ENCODE data around the gene NR0B1.
A peak's percentile ranks its signal among the peaks of the same experiment; 100 is the strongest.

Gene NR0B1, protein sequence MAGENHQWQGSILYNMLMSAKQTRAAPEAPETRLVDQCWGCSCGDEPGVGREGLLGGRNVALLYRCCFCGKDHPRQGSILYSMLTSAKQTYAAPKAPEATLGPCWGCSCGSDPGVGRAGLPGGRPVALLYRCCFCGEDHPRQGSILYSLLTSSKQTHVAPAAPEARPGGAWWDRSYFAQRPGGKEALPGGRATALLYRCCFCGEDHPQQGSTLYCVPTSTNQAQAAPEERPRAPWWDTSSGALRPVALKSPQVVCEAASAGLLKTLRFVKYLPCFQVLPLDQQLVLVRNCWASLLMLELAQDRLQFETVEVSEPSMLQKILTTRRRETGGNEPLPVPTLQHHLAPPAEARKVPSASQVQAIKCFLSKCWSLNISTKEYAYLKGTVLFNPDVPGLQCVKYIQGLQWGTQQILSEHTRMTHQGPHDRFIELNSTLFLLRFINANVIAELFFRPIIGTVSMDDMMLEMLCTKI

DNA sequence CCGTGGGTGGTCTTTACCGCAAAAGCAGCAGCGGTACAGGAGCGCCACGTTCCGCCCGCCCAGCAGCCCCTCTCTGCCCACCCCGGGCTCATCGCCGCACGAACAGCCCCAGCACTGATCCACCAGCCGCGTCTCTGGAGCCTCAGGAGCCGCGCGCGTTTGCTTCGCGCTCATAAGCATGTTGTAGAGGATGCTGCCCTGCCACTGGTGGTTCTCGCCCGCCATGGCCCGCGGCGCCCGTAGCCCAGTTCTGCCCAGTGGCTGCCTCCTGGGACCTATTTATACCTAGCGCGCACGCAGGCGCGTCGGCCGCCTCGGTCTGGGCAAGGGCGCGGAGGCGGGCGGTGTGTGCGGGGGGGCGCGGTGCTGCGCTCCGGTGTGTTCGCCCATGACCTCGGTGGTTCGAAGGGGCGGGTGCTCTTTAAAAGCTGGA, at the start of gene NR0B1:
Gene NR0B1 (minus strand): TSS at position 252 of the 433 bp plus-strand sequence. CDS start 27 bp downstream, at position 225.
- no peak for DNase-seq

DNA sequence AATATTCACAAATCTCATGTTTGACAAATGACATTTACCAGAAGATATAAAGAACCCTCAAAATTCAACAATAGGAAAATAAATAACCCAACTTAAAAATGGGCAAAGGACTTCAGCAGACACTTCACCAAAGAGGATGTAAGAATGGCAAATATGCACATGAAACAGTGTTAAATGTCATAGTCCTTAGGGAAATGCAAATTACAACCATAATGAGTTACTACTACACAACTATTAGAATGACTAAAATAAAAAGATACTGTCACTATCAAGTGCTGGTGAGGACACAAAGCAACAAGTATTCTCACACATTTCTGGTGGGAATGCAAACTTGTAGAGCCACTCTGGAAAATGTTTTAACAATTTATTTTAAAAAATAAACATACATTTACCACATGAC, 40.8 kb upstream of the NR0B1 start:
- no peak for DNase-seq

DNA sequence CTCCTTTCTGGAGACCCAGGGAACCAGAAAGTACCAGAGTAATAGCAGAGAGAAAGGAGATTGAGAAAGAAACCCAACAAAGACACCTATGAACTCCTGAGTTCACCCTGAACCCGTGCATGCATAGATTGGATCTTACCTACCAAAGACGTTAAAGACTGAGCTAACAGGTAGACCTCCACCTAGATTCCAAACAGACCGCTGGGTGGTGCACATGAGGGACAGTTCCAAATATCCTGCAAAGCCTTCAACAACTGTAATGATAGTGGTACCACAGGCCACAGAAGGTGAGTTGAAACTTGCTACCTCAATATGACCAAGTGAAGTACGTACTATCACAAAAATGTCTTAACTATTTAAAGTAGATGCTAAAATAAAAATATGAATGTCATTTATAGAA, 34.0 kb upstream of the NR0B1 start:
- DNase-seq = no peak

DNA sequence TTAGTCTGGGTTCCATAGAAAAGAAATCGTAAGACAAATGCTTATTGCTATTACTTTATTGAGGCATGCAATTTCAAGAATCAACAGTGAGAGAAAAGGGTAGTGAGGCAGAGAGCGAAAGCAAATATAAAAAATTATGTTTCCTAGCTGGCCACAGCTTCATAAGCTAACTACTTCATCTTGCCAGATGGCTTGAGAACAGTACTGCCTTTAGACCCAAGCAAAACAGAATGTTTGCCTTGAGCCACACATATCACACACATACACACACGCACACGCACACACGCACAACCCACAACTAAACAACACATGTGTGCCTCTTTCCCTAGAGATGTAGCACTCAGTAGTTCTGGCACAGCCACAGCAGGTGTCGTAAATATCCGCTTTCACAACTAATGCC, 31.6 kb upstream of the NR0B1 start:
- DNase-seq = no peak

DNA sequence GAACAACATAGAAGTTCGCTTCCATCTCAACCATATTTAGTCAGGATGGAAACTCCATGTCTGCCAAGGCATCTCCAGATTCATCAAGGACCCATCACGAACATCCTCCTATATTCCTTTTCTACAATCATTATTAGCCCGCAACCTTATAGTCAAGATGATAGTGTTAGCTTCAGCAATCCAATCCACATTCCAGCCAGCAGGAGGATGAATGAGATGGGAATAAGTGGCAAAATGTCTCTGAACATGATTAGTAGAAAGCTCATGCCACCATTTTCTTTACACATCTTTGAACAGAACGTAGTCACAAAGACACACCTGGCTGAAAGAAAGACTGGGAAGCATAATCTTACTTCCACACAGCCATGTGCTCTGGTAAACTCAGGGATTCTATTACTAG, 18.6 kb upstream of the NR0B1 start:
- no peak for DNase-seq

DNA sequence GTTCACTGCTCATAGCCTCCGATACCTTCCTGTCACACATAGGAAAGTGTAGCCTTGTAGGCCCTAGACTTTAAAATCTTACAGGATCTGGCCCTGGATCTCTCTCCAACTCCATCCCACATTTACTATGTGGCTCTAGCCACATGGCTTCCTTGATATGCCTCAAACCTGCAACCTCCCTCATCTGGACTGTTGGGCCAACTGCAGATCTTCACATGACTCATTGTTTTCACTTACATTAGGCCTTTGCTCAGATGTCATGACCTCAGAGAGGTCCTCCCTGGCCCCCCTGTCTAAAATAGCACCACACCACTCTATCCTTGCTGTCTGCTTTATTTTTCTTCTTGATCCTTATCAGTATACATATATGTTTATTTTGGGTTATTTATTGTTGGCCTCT, 8.1 kb upstream of the NR0B1 start:
- no peak for DNase-seq

DNA sequence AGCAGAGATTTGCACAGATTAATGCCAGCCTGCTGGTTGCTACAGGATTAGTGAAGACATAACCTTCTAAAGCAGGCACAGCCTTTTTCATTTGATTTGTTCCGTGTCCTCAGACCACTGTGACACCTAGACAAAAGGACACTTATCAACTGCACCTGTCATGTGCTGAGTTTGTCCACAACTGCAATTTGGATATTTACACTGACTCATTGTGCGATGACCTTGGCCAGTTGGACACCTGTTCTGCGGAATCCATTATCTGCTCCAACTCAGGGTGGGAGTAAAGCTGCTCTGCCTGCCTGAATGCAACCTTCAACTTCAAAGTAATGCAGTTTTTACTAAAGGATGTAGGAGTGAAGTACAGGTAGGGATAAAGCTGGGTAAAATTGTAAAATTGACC, 4.1 kb upstream of the NR0B1 start:
- DNase-seq = no peak

DNA sequence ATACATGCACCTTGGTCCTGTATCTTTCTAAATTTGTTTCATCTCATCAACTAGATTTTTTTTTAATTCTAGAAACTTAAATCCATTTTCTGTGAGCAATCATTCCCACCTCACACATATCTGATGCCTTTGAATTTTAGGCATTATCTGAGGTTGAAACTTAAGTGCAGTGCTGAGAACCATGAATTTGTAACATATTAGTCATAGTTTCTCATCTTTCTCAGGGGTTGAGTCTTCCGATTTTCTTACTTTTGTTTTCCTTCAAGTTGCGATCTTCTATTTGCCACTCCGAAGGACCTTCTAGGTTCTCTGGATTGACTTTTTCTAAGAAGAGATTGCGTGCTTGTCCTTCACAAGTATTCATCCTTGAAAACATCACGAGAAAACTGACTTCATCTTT, 3.7 kb upstream of the NR0B1 start:
- DNase-seq = no peak

DNA sequence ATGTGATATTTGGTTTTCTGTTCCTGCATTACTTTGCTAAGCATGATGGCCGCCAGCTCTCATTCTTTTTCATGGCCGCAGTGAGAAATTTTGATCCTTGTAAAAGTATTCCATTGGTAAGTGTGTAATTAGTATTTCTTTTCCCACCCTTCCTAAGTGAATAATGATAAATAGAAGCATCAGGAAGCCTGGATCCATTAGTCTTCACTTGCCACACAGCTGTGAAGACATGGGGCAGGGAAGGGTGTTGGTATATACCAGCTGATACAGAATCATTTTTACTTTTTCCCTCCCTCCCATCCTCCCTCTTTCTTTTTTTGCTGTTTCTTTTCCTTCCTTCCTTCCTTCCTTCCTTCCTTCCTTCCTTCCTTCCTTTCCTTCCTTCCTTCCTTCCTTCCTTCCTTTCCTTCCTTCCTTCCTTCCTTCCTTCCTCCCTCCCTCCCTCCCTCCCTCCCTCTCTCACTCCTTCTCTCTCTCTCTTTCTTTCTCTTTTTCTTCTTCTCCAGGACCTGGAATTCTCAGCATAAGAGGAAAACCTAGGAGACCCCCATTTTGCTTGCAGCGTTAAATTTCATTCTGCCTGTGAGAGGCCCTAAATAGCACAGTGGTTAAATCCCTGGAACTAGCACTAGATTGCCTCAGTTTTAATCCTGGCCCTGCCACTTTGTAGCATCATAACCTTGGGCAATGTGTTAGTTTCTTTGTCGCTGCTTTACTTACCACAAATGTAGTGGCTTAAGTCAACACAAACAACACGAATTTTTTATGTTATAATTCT, 1.4 kb upstream of the NR0B1 start:
- no peak for DNase-seq

DNA sequence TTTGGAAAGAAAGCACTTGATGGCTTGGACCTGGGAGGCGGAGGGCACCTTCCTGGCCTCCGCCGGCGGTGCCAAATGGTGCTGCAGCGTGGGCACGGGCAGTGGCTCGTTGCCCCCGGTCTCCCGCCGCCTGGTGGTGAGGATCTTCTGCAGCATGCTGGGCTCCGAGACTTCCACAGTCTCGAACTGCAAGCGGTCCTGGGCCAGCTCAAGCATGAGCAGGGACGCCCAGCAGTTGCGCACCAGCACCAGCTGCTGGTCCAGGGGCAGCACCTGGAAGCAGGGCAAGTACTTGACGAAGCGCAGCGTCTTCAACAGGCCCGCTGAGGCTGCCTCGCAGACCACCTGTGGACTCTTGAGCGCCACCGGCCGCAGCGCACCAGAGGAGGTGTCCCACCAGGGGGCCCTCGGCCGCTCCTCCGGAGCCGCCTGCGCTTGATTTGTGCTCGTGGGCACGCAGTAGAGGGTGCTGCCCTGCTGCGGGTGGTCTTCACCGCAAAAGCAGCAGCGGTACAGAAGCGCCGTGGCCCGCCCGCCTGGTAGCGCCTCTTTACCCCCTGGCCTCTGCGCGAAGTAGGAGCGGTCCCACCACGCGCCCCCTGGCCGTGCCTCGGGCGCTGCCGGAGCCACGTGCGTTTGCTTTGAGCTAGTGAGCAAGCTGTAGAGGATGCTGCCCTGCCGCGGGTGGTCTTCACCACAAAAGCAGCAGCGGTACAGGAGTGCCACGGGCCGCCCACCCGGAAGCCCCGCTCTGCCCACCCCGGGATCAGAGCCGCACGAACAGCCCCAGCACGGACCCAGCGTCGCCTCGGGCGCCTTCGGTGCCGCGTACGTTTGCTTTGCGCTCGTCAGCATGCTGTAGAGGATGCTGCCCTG, 689 bp downstream of the NR0B1 start:
- no peak for DNase-seq

DNA sequence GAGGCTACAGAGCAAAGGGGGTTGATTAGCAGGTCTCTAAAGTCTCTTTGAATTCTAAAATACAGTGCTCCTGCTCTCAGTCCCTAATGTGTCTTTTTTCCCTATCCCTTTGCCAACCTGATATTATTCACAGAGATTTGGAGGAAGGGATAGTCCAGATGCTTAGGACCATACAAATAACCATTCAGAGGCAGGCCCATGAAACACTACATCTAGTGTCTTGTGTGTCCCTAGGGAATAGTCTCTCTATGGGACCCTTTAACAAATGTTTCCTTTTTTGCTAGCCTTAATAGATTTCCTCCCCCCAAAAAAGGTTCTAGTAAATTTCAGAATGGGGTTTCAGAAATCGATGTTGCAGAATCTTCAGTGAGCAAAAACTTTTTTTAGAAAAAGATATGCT, 1.7 kb downstream of the NR0B1 start:
- no peak for DNase-seq

DNA sequence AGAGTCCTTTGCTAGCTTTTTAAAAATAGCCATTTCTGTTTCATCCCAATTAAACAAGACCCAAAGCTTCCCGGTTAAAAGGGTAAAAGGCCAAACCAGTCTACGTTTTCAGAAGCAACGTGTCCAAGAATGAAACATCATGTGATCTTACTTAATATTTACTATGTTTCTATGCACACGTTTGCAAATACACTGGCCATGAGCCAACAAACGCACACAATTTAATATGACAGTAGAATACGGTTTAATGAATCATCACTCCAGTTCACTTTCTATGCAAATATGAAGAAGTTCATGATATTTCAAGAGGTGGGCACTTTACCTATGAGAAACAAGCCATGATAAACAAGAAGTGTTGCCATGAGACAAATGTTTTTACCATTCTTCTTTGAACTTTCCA, 4.3 kb downstream of the NR0B1 start:
- no peak for DNase-seq

DNA sequence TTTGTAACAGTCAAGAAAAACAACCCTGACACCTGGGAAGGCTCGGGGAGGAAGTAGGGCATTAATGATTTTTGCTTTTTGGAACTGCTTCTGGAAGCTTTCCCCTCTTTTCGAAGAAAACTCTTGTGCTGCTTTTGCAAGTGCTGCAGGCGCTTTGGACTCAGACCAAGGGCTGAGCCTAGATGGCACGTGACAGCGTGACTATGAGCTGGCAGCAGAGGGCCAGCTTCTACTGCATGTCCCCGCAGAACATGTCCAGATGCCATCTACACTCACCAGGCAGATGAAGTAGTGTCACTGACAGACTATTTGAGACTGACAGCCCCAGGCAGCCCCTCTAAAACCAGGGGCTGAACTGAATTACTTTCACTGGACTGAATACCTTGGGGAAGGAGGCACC, 6.2 kb downstream of the NR0B1 start:
- DNase-seq = no peak

DNA sequence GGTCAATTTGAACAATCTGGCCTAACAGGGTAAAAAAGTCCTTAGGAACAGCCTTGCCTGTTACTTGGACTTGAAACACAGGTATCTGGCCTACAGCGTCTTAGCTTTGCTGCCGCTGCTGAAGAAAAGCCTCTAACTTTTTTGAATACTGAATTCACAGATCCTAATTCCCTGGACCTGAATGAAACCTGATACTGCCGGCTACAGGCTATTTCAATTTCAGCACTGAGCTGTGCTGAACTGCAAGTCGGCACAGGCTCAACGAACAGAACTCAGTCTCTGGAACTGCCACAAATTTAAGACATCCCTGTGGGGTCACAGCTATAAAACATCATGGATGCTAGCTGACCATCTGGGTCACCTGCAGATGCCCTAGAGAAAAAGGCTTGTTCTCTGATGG, 7.2 kb downstream of the NR0B1 start:
- DNase-seq = no peak

DNA sequence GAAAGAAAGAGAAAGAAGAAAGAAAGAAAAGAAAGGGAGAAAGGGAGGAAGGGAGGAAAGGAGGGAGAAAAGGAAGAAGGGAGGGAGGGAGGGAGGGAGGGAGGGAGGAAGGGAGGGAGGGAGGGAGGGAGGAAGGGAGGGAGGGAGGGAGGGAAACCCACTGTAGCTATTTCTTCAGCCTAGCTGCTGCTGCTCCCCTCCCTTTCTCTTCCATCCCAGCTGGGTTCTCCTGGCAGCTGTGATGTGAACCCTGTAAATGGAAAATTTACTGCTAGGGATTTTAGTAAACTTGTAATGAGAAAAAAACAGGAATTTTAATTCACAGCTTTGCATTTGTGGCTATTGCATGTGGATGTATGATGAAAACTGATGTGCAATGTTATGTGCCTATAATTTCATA, 8.0 kb downstream of the NR0B1 start:
- DNase-seq = no peak

DNA sequence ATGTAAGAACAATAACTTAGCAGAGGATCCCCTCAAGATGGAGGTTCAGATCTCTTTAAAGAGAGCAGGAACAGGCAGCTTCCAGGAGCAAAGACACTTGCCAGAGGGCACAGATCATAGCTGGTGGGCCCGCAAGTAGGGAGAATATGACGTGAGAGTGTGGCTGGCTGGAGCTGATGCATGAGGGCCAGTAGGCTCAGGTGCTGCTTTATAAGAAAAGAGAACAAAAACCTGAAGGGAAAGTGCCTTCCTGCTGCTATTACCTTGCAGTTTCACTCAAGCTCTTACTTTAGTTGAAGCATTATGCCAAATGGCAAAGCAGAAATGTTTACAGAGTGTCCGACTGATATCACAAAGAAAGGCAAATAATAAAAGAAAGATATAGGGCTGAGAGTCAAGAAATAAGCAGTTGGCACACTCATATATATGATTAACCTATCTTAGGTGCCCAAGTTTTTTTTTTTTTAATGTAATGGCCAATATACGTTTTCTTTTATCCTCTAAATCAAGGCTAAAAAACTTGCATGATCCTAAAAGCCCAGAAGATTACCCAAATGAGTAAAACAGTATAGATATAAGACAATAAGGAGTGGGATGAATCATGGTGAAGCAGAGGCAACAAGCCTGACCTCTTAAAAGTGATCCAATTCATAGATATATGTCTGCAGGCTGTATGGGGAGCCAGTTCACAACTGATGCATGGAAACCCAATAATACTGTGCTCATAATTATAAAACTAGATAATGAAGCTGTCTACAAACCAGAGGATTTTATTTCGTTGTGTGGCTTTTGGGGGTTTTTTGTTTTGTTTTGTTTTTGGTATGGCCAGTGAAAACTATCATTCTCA, 12.6 kb downstream of the NR0B1 start:
- DNase-seq = no peak

DNA sequence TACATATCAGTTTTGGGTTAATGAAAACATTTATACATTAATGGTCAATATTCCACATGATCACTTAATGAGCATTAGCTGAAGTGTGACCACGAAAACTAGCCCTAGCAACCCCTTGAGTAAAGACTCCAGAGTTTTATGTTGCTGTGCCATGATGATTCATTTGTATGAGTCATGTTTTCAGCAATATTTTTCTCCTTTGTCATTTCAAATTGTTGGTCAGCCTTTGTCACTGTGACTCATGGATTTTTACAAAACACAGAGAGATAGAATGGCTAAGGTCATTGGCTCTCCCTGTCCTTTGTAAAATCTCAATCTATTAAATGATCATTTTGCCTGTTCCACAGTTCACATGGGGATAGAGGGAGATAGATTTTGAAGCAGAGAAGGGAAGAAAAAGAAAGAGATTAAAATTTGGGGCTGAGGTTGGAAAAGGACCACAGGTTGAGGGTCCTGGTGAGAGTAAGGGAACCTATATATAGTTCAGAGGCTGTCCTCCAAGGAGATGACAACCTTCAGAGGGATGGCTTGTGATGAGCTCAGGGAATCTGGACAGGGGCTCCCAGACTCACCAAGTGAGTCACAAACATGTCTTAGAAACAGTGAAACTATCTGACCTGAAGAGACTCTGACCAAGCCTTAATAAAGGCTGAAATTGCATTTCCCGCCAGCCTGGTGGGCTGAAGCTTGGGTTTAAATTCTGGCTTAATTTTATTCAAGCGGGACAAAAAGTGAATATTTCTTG, 25.6 kb downstream of the NR0B1 start:
- no peak for DNase-seq

DNA sequence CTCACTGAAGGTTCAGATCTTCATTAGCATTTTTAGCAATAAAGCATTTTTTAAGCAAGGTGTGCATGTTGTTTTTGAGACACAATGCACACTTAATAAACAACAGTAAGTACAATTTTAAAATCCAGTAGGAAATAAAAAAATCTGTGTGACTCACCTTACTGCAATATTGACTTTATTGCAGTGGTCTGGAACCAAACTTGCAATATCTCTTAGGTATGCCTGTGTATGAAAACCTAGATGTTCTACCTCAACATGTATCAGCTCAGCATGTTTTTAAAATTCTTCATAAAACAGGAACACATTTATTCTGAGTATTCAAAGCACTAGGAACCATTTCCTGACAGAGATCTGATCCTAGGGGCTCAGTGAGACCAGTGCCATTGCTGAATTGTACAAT, 26.7 kb downstream of the NR0B1 start:
- no peak for DNase-seq

DNA sequence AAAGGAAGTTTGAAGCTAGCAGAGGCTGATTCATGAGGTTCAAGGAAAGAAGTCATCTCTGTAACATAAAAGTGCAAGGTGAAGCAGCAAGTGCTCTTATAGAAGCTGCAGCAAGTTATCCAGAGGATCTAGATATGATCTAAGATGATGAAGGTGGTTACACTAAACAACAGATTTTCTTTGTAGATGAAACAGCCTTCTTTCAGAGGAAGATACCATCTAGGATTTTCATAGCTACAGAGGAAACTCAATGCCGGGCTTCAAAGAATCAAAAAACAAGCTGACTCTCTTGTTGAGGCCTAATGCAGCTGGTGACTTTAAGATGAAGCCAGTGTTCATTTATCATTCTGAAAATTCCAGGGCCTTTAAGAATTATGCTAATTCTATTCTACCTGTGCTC, 28.8 kb downstream of the NR0B1 start:
- DNase-seq = no peak

DNA sequence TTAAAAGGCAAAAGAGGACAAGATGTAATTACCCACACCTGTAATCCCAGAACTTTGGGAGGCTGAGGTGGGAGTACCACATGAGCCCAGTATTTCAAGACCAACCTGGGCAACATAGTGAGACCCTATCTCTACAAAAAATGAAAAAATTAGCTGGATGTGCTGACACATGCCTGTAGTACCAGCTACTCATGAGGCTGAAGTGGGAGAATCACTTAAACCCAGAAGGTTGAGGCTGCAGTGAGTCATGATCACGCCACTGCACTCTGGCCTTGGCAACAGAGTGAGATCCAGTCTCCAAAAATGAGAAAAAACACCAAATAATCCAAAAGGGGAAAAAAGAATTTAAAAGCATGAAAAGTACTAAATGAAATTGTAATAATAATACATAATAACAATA, 30.8 kb downstream of the NR0B1 start:
- no peak for DNase-seq

DNA sequence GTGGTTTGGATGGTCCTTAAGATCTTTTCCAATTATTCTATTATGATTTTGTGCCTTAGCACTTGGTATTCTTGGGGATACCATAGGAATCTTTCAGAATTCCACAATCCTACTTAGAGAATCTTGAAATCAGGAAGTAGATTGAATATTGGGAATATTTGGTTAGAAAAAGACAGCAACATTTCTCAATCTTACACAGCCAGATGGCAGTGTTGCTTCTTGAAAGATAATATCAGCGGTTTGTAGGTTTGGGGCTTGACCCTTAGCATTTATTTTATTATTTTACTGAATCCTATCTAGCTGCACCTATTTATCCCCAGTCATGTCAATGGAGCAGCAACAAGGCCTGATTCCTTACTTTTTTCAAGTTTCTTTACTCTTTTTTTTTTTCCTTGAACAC, 33.7 kb downstream of the NR0B1 start:
- peak in 1 of 2 experiments; percentile 0 for DNase-seq

DNA sequence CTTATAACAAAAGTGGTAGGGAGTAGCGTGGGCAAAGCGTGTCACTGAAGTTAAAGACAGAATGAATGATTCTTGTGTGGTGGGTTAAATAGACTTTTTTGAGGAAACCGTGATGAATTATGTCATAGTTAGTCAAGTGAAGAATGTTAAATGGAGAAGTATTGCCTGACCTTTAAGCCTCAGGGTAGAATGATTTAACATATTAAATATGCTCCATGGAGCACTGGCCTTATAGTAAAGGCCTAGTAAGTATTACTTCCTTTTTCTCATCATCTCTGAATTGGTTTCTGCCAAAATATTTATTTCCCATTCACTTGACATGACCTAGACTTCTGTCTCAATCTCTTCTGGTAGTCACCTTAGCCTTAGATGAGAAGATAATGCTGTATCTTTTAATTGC, 38.6 kb downstream of the NR0B1 start:
- DNase-seq = no peak
